Neural progenitor cell (in vitro differentiated cells): ENCODE data around the gene LAMB4.

Source experiments
- EZH2 ChIP-seq: fragments of 200-600 bp; sonication (generic); IDR thresholded peaks from 2 replicates; pipeline ENCODE4 v1.6.1; 2017; ENCODE audit warnings: antibody characterized with exemption, mild to moderate bottlenecking, moderate library complexity
- EZH2phosphoT487 ChIP-seq: fragments of 200-600 bp; sonication (generic); IDR thresholded peaks from 2 replicates; pipeline ENCODE4 v1.6.1; 2017; ENCODE audit warnings: antibody characterized with exemption
- TF ChIP-seq, protein P1 (sequence below): fragments of 200-600 bp; sonication (generic); IDR thresholded peaks from 2 replicates; pipeline ENCODE4 v1.5.1; 2017; ENCODE audit warnings: antibody characterized with exemption, mild to moderate bottlenecking

DNA sequence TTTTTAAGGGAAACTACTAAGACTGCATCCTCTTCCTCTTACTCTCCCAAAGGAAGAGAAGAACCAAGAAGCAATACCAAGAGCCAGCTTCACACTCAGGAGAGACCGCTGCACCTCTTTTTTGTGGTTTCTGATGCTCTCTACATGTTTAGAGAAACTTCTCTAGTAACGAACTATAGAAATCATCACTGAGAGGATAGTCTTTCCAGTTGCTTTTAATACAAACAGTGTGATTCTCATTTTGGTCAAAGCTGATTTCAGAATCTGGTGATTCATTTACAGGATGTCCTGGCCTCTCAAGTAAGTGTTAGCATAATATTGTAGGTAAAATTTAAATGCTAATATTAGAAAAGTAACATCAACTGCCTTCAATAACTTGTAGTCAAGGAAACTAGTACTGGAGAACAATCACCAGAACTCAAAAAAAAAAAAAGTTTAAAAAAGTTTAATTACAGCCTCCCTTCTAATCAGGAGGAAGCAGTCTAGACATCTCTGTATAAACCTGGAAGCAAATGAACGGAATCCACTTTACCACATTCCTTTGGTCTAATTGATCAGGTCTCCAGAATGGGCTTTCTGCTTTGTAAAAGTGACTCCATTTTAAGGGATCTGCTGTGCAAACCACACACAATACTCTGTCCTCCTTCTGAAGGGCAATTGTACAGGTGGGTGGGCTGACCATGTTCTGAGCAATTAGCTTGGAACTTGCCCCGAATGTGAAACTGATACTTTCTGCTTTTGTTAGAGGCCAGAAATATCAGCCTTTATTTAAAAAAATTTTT is 130.2 kb downstream of the LAMB4 start:
- TF ChIP-seq EZH2 (no peak), EZH2phosphoT487 (no peak)
- TF ChIP-seq, protein P1, sequence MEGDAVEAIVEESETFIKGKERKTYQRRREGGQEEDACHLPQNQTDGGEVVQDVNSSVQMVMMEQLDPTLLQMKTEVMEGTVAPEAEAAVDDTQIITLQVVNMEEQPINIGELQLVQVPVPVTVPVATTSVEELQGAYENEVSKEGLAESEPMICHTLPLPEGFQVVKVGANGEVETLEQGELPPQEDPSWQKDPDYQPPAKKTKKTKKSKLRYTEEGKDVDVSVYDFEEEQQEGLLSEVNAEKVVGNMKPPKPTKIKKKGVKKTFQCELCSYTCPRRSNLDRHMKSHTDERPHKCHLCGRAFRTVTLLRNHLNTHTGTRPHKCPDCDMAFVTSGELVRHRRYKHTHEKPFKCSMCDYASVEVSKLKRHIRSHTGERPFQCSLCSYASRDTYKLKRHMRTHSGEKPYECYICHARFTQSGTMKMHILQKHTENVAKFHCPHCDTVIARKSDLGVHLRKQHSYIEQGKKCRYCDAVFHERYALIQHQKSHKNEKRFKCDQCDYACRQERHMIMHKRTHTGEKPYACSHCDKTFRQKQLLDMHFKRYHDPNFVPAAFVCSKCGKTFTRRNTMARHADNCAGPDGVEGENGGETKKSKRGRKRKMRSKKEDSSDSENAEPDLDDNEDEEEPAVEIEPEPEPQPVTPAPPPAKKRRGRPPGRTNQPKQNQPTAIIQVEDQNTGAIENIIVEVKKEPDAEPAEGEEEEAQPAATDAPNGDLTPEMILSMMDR, result no peak
